ENCODE data around the gene LPCAT3. TPM values are rescaled to one million over a fixed set of nuclear protein-coding genes. Genes with fewer than 3 reads are reported as not detected.

LPCAT3 gene
- total RNA-seq, 2 experiments from 2014 or later: 18.3 to 20.5 TPM

DNA sequence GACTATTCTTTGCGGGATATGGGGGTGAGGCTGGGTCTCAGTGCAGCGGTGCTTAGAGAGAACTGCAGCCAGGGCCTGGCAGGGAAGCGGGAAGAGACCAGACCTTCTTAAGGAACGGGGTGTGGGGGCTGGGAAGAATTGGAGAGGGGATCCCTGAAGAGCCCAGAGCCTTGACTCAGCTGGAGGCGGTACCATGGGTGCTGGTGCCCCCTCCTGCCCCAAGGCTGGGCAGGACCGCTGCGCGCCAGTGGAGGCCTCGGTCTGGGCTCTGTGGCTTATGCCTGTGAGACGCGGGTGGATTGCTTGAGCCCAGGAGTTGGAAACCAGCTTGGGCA lies 76.0 kb downstream of the LPCAT3 start:
- peaks cover 24% of the 10 kb centered on the region for H3K36me3 Mint-ChIP-seq
- POLR2A ChIA-PET: interaction anchor here (2.4 to 11.8 kb wide), 4 partner anchors 10 to 90 kb away, joined by 14 to 507 read pairs (median 29); partner anchors contain the start of genes CDCA3 and USP5
- H3K27ac Mint-ChIP-seq: peak overlapping the region; percentile 100
- CTCF ChIA-PET: interaction anchor here (0.9 to 15.9 kb wide), 2 partner anchors 17 to 18 kb away, joined by 5 to 586 read pairs; no protein-coding TSS in a partner anchor
- H3K9me3 Mint-ChIP-seq: no peaks in the 10 kb centered on the region
- intact Hi-C loops (cut with micrococcal nuclease): no loop called here
- no peak overlapping the region for H3K4me3 Mint-ChIP-seq
- peaks cover 39% of the 10 kb centered on the region for H3K4me1 Mint-ChIP-seq (ENCODE audit: low read depth)
- DNase-seq: no peak
- peaks cover 6% of the 10 kb centered on the region for H3K27me3 Mint-ChIP-seq

DNA sequence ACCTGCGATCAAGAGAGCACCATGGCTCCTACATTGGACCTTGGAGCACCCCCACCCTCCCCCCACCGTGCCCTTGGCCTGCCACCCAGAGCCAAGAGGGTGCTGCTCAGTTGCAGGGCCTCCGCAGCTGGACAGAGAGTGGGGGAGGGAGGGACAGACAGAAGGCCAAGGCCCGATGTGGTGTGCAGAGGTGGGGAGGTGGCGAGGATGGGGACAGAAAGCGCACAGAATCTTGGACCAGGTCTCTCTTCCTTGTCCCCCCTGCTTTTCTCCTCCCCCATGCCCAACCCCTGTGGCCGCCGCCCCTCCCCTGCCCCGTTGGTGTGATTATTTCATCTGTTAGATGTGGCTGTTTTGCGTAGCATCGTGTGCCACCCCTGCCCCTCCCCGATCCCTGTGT lies 76.5 kb downstream of the LPCAT3 start:
- peak overlapping the region; percentile 100 for H3K27ac Mint-ChIP-seq
- H3K4me1 Mint-ChIP-seq (ENCODE audit: low read depth): peaks cover 36% of the 10 kb centered on the region
- H3K9me3 Mint-ChIP-seq: no peaks in the 10 kb centered on the region
- intact Hi-C loops (cut with micrococcal nuclease): no loop called here
- ChIA-PET CTCF (interaction anchor here (1.0 to 15.9 kb wide), 3 partner anchors 12 to 23 kb away, joined by 4 to 586 read pairs (median 11); no protein-coding TSS in a partner anchor), POLR2A (interaction anchor here (2.2 to 11.8 kb wide), 2 partner anchors 18 to 19 kb away, joined by 6 to 507 read pairs; no protein-coding TSS in a partner anchor)
- H3K36me3 Mint-ChIP-seq: peaks cover 24% of the 10 kb centered on the region
- DNase-seq: no peak
- peaks cover 6% of the 10 kb centered on the region for H3K27me3 Mint-ChIP-seq
- no peak overlapping the region for H3K4me3 Mint-ChIP-seq

DNA sequence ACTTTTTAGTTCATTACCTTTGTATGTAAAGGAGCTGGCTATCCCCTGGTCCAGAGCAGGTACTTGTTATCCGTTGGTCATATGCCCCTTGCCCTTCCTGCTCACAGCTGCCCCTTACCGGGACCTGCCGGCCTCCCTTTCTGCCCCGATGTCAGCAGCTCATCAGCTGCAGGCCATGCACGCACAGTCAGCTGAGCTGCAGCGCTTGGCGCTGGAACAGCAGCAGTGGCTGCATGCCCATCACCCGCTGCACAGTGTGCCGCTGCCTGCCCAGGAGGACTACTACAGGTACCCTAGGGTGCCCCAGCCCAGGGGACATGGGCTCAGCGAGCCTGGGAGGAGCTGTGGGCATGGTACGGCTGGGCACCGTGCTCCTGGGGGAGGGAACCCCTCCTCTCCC lies 77.0 kb downstream of the LPCAT3 start:
- H3K27me3 Mint-ChIP-seq: peaks cover 6% of the 10 kb centered on the region
- no peak overlapping the region for H3K4me3 Mint-ChIP-seq
- H3K9me3 Mint-ChIP-seq: no peaks in the 10 kb centered on the region
- POLR2A ChIA-PET: interaction anchor here (0.6 to 2.2 kb wide), 3 partner anchors 8 to 31 kb away, joined by 3 to 6 read pairs (median 3); no protein-coding TSS in a partner anchor
- H3K27ac Mint-ChIP-seq: no peak overlapping the region
- peaks cover 28% of the 10 kb centered on the region for H3K36me3 Mint-ChIP-seq
- no peak for DNase-seq
- CTCF ChIA-PET: interaction anchor here (1.0 to 5.1 kb wide), 4 partner anchors 8 to 24 kb away, joined by 4 to 63 read pairs (median 8); no protein-coding TSS in a partner anchor
- peaks cover 40% of the 10 kb centered on the region for H3K4me1 Mint-ChIP-seq (ENCODE audit: low read depth)
- intact Hi-C loops (cut with micrococcal nuclease): no loop called here

DNA sequence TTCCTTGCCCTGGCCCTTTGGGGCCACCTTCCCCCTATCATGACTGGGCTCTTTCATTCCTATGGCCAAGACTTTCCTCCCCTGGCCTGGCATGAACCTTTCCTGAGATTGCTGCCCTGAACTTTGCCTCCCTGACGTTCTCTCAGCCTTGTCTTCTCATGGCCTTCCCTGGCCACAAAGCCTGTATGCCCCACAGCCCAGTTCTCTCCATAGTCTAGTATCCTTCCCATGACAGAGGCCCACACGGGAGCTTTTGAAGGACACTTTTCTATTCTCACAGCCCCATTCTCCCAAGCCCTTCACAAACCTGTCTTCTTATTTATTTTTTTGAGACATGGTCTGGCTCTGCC lies 79.1 kb downstream of the LPCAT3 start:
- peak overlapping the region; percentile 4 for H3K4me3 Mint-ChIP-seq
- H3K36me3 Mint-ChIP-seq: peaks cover 26% of the 10 kb centered on the region
- no peak for DNase-seq
- POLR2A ChIA-PET: interaction anchor here (0.9 to 3.2 kb wide), 9 partner anchors 10 to 87 kb away, joined by 3 to 19 read pairs (median 5); partner anchors contain the start of genes CDCA3, EMG1, PHB2 and PTPN6
- no peaks in the 10 kb centered on the region for H3K9me3 Mint-ChIP-seq
- H3K27ac Mint-ChIP-seq: peak overlapping the region; percentile 94
- H3K27me3 Mint-ChIP-seq: peaks cover 6% of the 10 kb centered on the region
- peaks cover 45% of the 10 kb centered on the region for H3K4me1 Mint-ChIP-seq (ENCODE audit: low read depth)
- CTCF ChIA-PET: interaction anchor here (1.4 to 5.1 kb wide), 7 partner anchors 10 to 66 kb away, joined by 4 to 63 read pairs (median 6); partner anchors contain the start of gene SPSB2
- intact Hi-C loops (cut with micrococcal nuclease): no loop called here

DNA sequence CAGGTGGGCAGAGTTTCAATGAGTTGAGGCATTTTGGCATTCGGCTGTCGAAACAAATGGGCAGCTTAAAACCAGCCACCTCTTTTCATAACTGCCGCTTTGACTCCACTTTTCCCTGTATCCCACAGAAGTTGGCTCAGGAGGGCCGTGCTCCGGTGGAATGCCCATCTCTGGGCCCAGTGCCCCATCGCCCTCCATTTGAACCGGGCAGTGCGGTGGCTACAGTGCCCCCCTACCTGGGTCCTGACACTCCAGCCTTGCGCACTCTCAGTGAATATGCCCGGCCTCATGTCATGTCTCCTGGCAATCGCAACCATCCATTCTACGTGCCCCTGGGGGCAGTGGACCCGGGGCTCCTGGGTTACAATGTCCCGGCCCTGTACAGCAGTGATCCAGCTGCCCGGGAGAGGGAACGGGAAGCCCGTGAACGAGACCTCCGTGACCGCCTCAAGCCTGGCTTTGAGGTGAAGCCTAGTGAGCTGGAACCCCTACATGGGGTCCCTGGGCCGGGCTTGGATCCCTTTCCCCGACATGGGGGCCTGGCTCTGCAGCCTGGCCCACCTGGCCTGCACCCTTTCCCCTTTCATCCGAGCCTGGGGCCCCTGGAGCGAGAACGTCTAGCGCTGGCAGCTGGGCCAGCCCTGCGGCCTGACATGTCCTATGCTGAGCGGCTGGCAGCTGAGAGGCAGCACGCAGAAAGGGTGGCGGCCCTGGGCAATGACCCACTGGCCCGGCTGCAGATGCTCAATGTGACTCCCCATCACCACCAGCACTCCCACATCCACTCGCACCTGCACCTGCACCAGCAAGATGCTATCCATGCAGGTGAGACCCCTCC lies 79.7 kb downstream of the LPCAT3 start:
- peak overlapping the region; percentile 94 for H3K27ac Mint-ChIP-seq
- peaks cover 20% of the 10 kb centered on the region for H3K36me3 Mint-ChIP-seq
- no peak for DNase-seq
- intact Hi-C loops (cut with micrococcal nuclease): loop anchor here (1.0 kb wide), 1 partner anchor 14 kb away; no protein-coding TSS in a partner anchor
- H3K9me3 Mint-ChIP-seq: no peaks in the 10 kb centered on the region
- peaks cover 45% of the 10 kb centered on the region for H3K4me1 Mint-ChIP-seq (ENCODE audit: low read depth)
- ChIA-PET CTCF (interaction anchor here (0.7 to 5.1 kb wide), 24 partner anchors 8 to 185 kb away, joined by 3 to 63 read pairs (median 6); partner anchors contain the start of genes ATN1, ENO2, MLF2 and SPSB2), POLR2A (interaction anchor here (0.8 to 3.2 kb wide), 23 partner anchors 8 to 186 kb away, joined by 3 to 33 read pairs (median 5); partner anchors contain the start of genes ATN1, CDCA3, EMG1 and ENO2)
- peak overlapping the region; percentile 76 for H3K4me3 Mint-ChIP-seq
- H3K27me3 Mint-ChIP-seq: peaks cover 2% of the 10 kb centered on the region

DNA sequence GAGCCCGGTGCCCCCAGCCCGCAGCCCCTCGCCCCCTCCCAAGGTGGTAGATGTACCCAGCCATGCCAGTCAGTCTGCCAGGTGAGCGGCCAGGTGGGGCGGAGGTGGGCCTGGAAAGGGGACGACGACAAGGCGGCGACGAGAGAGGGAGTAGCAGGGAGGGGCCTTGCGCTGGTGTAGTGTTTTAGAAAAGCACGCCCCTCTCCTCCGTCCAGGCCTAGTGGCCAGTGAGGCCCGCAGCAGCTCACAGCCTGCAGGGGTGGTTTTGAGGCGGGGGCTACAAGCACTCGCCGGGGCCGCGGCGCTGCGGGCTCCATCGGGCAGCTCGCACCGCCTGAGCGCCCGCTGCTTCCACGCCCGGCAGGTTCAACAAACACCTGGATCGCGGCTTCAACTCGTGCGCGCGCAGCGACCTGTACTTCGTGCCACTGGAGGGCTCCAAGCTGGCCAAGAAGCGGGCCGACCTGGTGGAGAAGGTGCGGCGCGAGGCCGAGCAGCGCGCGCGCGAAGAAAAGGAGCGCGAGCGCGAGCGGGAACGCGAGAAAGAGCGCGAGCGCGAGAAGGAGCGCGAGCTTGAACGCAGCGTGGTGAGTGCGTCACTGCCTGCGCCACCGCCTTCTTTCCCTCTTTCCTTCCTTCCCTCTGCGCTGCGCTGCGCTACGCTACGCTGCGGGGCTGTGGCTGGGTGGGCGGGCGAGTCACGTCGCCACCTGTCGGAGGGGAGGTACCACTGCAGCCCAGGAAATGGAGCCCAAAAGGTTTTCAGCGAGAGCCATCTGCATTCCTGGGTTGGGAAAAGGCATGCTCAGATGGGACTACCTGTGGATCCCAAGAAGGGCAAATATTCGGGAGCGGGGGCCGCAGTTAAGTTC lies 80.6 kb downstream of the LPCAT3 start:
- Mint-ChIP-seq H3K27ac (peak overlapping the region; percentile 94), H3K4me1 (ENCODE audit: low read depth) (peaks cover 44% of the 10 kb centered on the region), H3K27me3 (no peaks in the 10 kb centered on the region), H3K9me3 (no peaks in the 10 kb centered on the region), H3K4me3 (peak overlapping the region; percentile 76), H3K36me3 (peaks cover 18% of the 10 kb centered on the region)
- CTCF ChIA-PET: interaction anchor here (0.6 to 5.1 kb wide), 25 partner anchors 9 to 420 kb away, joined by 3 to 63 read pairs (median 5); partner anchors contain the start of genes ATN1, ENO2, MLF2 and SPSB2
- peak; percentile 96 for DNase-seq
- POLR2A ChIA-PET: interaction anchor here (0.6 to 3.2 kb wide), 22 partner anchors 9 to 185 kb away, joined by 3 to 33 read pairs (median 5); partner anchors contain the start of genes ATN1, CDCA3, EMG1 and ENO2
- intact Hi-C loops (cut with micrococcal nuclease): loop anchor here (1.0 to 2.0 kb wide), 2 partner anchors 13 to 33 kb away; partner anchors contain the start of gene LRRC23

DNA sequence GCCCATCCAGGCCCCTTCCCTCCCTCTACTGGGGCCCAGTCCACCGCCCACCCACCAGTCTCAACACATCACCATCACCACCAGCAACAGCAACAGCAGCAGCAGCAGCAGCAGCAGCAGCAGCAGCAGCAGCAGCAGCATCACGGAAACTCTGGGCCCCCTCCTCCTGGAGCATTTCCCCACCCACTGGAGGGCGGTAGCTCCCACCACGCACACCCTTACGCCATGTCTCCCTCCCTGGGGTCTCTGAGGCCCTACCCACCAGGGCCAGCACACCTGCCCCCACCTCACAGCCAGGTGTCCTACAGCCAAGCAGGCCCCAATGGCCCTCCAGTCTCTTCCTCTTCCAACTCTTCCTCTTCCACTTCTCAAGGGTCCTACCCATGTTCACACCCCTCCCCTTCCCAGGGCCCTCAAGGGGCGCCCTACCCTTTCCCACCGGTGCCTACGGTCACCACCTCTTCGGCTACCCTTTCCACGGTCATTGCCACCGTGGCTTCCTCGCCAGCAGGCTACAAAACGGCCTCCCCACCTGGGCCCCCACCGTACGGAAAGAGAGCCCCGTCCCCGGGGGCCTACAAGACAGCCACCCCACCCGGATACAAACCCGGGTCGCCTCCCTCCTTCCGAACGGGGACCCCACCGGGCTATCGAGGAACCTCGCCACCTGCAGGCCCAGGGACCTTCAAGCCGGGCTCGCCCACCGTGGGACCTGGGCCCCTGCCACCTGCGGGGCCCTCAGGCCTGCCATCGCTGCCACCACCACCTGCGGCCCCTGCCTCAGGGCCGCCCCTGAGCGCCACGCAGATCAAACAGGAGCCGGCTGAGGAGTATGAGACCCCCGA lies 81.4 kb downstream of the LPCAT3 start:
- Mint-ChIP-seq H3K4me3 (peak overlapping the region; percentile 76), H3K27ac (peak overlapping the region; percentile 94), H3K36me3 (peaks cover 18% of the 10 kb centered on the region), H3K27me3 (no peaks in the 10 kb centered on the region), H3K9me3 (no peaks in the 10 kb centered on the region), H3K4me1 (ENCODE audit: low read depth) (peaks cover 46% of the 10 kb centered on the region)
- POLR2A ChIA-PET: interaction anchor here (0.6 to 3.2 kb wide), 17 partner anchors 8 to 171 kb away, joined by 3 to 33 read pairs (median 9); partner anchors contain the start of genes ATN1, C12orf57, CDCA3 and ENO2
- CTCF ChIA-PET: interaction anchor here (0.6 to 5.1 kb wide), 13 partner anchors 8 to 175 kb away, joined by 3 to 63 read pairs (median 8); partner anchors contain the start of genes ENO2 and SPSB2
- DNase-seq: peak; percentile 82
- intact Hi-C loops (cut with micrococcal nuclease): loop anchor here (1.0 to 2.0 kb wide), 2 partner anchors 9 to 32 kb away; partner anchors contain the start of gene LRRC23

DNA sequence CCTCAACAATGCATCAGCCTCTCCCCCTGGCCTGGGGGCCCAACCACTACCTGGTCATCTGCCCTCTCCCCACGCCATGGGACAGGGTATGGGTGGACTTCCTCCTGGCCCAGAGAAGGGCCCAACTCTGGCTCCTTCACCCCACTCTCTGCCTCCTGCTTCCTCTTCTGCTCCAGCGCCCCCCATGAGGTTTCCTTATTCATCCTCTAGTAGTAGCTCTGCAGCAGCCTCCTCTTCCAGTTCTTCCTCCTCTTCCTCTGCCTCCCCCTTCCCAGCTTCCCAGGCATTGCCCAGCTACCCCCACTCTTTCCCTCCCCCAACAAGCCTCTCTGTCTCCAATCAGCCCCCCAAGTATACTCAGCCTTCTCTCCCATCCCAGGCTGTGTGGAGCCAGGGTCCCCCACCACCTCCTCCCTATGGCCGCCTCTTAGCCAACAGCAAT lies 82.1 kb downstream of the LPCAT3 start:
- peaks cover 49% of the 10 kb centered on the region for H3K4me1 Mint-ChIP-seq (ENCODE audit: low read depth)
- H3K27me3 Mint-ChIP-seq: no peaks in the 10 kb centered on the region
- intact Hi-C loops (cut with micrococcal nuclease): loop anchor here (1.0 to 2.0 kb wide), 2 partner anchors 8 to 31 kb away; partner anchors contain the start of gene LRRC23
- POLR2A ChIA-PET: interaction anchor here (0.6 to 3.2 kb wide), 6 partner anchors 8 to 45 kb away, joined by 3 to 33 read pairs (median 14); partner anchors contain the start of genes C12orf57, PTPN6 and RNU7-1
- no peaks in the 10 kb centered on the region for H3K9me3 Mint-ChIP-seq
- no peak for DNase-seq
- H3K4me3 Mint-ChIP-seq: peak overlapping the region; percentile 76
- CTCF ChIA-PET: interaction anchor here (0.6 to 5.1 kb wide), 8 partner anchors 8 to 63 kb away, joined by 3 to 63 read pairs (median 10); partner anchors contain the start of genes ENO2 and SPSB2
- H3K36me3 Mint-ChIP-seq: peaks cover 18% of the 10 kb centered on the region
- peak overlapping the region; percentile 94 for H3K27ac Mint-ChIP-seq

DNA sequence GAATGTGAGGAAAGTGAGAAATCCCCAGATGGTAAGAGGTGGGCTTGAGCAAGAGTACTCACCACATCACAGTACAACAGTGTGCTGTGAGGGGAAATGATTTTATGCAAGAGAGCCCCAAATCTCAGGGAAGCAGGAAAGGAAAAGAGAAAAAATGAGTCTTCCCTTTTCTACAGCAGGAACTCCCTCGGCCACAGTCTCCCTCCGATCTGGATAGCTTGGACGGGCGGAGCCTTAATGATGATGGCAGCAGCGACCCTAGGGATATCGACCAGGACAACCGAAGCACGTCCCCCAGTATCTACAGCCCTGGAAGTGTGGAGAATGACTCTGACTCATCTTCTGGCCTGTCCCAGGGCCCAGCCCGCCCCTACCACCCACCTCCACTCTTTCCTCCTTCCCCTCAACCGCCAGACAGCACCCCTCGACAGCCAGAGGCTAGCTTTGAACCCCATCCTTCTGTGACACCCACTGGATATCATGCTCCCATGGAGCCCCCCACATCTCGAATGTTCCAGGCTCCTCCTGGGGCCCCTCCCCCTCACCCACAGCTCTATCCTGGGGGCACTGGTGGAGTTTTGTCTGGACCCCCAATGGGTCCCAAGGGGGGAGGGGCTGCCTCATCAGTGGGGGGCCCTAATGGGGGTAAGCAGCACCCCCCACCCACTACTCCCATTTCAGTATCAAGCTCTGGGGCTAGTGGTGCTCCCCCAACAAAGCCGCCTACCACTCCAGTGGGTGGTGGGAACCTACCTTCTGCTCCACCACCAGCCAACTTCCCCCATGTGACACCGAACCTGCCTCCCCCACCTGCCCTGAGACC lies 82.7 kb downstream of the LPCAT3 start:
- peaks cover 18% of the 10 kb centered on the region for H3K36me3 Mint-ChIP-seq
- H3K27me3 Mint-ChIP-seq: no peaks in the 10 kb centered on the region
- ChIA-PET POLR2A (interaction anchor here (1.5 to 3.1 kb wide), 2 partner anchors 9 to 10 kb away, joined by 9 to 33 read pairs; partner anchors contain the start of genes C12orf57 and RNU7-1), CTCF (interaction anchor here (1.2 to 3.3 kb wide), 7 partner anchors 8 to 64 kb away, joined by 3 to 17 read pairs (median 7); partner anchors contain the start of genes C12orf57, RNU7-1 and SPSB2)
- DNase-seq: no peak
- peak overlapping the region; percentile 76 for H3K4me3 Mint-ChIP-seq
- H3K9me3 Mint-ChIP-seq: no peaks in the 10 kb centered on the region
- peak overlapping the region; percentile 94 for H3K27ac Mint-ChIP-seq
- intact Hi-C loops (cut with micrococcal nuclease): loop anchor here (1.0 to 2.0 kb wide), 2 partner anchors 7 to 31 kb away; partner anchors contain the start of gene LRRC23
- peaks cover 54% of the 10 kb centered on the region for H3K4me1 Mint-ChIP-seq (ENCODE audit: low read depth)

Data from activated CD4-positive, alpha-beta memory T cell treated with anti-CD3 and anti-CD28 coated beads for 36 hours (primary cell).